ENCODE data around the gene RGL2. TPM values are rescaled to one million over a fixed set of nuclear protein-coding genes. Genes with fewer than 3 reads are reported as not detected.

The RGL2 gene
- total and polyA plus RNA-seq, 10 of the 15 experiments (the other 5 are each of a cell fraction or from before 2014, with no cell fraction given) = 0.84 to 21.2 (median 6.8) TPM

- TF ChIP-seq NFXL1 (IDR thresholded peaks at IDR 0.05; ENCODE audit: borderline replicate concordance) (no peak), CHD4 (IDR thresholded peaks at IDR 0.05) (no peak), NFYA (IDR thresholded peaks at IDR 0.05; ENCODE audit: borderline replicate concordance, low read depth, low read length) (no peak)
- TF ChIP-seq, protein P1, sequence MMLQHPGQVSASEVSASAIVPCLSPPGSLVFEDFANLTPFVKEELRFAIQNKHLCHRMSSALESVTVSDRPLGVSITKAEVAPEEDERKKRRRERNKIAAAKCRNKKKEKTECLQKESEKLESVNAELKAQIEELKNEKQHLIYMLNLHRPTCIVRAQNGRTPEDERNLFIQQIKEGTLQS (IDR thresholded peaks at IDR 0.05; ENCODE audit: borderline replicate concordance, extremely low read depth, low read depth, low read length) = no peak
Measured at GRCh38 chr6:33299237-33299944, 649 bp upstream of the RGL2 start (continued).

DNA sequence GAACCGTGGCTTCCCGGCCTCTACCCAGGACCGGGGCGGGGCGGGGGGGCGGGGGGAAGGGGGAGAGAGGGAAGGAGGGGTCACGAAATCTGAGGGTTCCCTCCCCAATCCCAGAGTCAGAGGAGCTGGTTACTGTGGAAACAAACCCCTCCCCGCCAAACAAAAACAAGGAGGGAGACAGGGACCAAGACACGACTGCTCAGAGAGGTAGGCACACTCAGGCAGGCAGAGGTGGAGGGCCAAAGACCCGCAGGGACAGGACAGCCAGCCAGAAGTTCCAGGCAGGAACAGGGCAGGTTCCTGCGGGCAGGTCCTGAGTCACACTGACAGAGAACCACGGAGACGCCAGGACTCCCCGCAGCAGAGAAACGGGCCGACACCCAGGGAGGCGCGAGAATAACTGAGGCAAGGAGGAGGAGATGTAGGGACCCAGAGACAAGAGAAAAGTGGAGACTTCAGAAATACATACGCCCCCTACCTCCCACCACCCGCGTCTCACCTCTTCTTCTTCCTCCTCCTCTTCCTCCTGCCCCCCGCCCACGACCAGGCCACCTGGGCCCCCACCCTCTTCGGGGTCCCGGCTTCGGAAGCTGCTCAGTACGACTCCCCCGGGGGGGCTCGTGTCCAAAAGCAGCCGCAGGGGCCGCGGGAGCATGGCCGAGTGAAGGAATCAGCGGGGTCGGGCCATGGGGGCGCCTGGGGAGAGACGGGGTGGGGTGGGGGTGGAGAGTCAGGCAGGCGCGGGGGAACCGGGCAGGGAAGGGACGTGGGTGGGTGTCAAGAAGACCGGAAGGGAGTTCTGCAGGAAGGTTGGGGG lies 578 bp downstream of the RGL2 start:
- ChIA-PET SMC1A (ENCODE audit: uncharacterized antibody, unreplicated experiment) (interaction anchor here (0.6 to 2.1 kb wide), 7 partner anchors 9 to 47 kb away, joined by 3 to 13 read pairs (median 7); partner anchors contain the start of genes B3GALT4, PFDN6, TAPBP and WDR46), POLR2A (interaction anchor here (0.6 to 3.4 kb wide), 13 partner anchors 9 to 271 kb away, joined by 3 to 41 read pairs (median 4); partner anchors contain the start of genes B3GALT4, PFDN6, RPS18 and TAPBP), CTCF (interaction anchor here (1.6 to 4.5 kb wide), 4 partner anchors 10 to 49 kb away, joined by 5 to 30 read pairs (median 23); partner anchors contain the start of genes B3GALT4 and TAPBP), RAD21 (ENCODE audit: unreplicated experiment) (interaction anchor here (0.6 to 2.0 kb wide), 12 partner anchors 9 to 210 kb away, joined by 3 to 14 read pairs (median 4); partner anchors contain the start of genes B3GALT4, PFDN6, RPS18 and TAPBP)
- Histone ChIP-seq H3K4me2 (ENCODE audit: control insufficient read depth, insufficient read depth) (peak overlapping the region; percentile 93), H3K27ac (ENCODE audit: control insufficient read depth, insufficient read depth) (peak overlapping the region; percentile 86), H3K9ac (ENCODE audit: control insufficient read depth, insufficient read depth, low read length) (peak overlapping the region; percentile 82), H3K4me1 (ENCODE audit: control insufficient read depth, insufficient read depth, low read length) (peaks cover 11% of the 10 kb centered on the region), H3K36me3 (ENCODE audit: control insufficient read depth in 2 of 2, insufficient read depth in 2 of 2, low read length in 1 of 2) (peaks cover 0 to 10% of the 10 kb centered on the region in 2 experiments), H3K9me3 (replicated peaks; ENCODE audit: control insufficient read depth, insufficient read depth, low read length) (no peaks in the 10 kb centered on the region), H3K4me3 (peak overlapping the region; percentile 100), H3K27me3 (replicated peaks in 1 of 2; ENCODE audit: control insufficient read depth in 2 of 2, insufficient read depth in 2 of 2, low read length in 1 of 2) (no peaks in the 10 kb centered on the region), H4K20me1 (ENCODE audit: control insufficient read depth, insufficient read depth) (no peaks in the 10 kb centered on the region), H3K79me2 (ENCODE audit: control insufficient read depth, insufficient read depth, low read length) (peaks cover 4% of the 10 kb centered on the region; the same call in 1 of the 2 replicates), H2AFZ (ENCODE audit: control insufficient read depth, low read depth, low read length) (peak overlapping the region; percentile 2; the same call in 1 of the 2 replicates)
- intact Hi-C loops (cut with micrococcal nuclease; ENCODE audit: unreplicated experiment) = loop anchor here (1.0 kb wide), 1 partner anchor 9 kb away; the partner anchor contains the start of genes PFDN6 and WDR46
- FAIRE-seq (peak; percentile 69), ATAC-seq (peak; percentile 62), DNase-seq (ENCODE audit: low read depth, low spot score) (no peak)
- no TSS peak for BruUV-seq (replicated peaks)
- WGBS (ENCODE audit: insufficient coverage, insufficient replicate concordance, low lambda C conversion rate, missing lambda C conversion rate) = 0% methylated on average over 20 of the region's 42 CpGs
- in situ Hi-C loops (cut with MboI) = no loop called here
- TF ChIP-seq, protein P2, sequence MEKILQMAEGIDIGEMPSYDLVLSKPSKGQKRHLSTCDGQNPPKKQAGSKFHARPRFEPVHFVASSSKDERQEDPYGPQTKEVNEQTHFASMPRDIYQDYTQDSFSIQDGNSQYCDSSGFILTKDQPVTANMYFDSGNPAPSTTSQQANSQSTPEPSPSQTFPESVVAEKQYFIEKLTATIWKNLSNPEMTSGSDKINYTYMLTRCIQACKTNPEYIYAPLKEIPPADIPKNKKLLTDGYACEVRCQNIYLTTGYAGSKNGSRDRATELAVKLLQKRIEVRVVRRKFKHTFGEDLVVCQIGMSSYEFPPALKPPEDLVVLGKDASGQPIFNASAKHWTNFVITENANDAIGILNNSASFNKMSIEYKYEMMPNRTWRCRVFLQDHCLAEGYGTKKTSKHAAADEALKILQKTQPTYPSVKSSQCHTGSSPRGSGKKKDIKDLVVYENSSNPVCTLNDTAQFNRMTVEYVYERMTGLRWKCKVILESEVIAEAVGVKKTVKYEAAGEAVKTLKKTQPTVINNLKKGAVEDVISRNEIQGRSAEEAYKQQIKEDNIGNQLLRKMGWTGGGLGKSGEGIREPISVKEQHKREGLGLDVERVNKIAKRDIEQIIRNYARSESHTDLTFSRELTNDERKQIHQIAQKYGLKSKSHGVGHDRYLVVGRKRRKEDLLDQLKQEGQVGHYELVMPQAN (conservative IDR thresholded peaks at IDR 0.05) = peak; percentile 93
- TF ChIP-seq ZZZ3 (IDR thresholded peaks at IDR 0.05; ENCODE audit: control insufficient read depth, insufficient read length, low read depth) = no peak
- TF ChIP-seq FOXK2 (IDR thresholded peaks at IDR 0.05) = peak; percentile 34; the same call in 1 of the 2 replicates
- 0 out of 2 replicates have a peak, but pooled peaks have one; percentile 15 for TF ChIP-seq YY1 (IDR thresholded peaks at IDR 0.05; ENCODE audit: low read depth, low read length)
- TF ChIP-seq ZNF207 (IDR thresholded peaks at IDR 0.05; ENCODE audit: borderline replicate concordance) = peak; percentile 31; the same call in 1 of the 2 replicates
- peak; percentile 74; the same call in 1 of the 2 replicates for TF ChIP-seq SIN3A (IDR thresholded peaks at IDR 0.05; ENCODE audit: low read depth, low read length)
- TF ChIP-seq HDGF (IDR thresholded peaks at IDR 0.05) = 0 out of 2 replicates have a peak, but pooled peaks have one; percentile 69
- TF ChIP-seq EGR1 (IDR thresholded peaks at IDR 0.05; ENCODE audit: borderline replicate concordance in 1 of 2, low read depth in 2 of 2, low read length in 2 of 2) = peak in 1 of 2 experiments; percentile 47; a peak in 2 of 3 replicates
- TF ChIP-seq CBX5 (IDR thresholded peaks at IDR 0.05; ENCODE audit: low read depth) = no peak
- no peak for TF ChIP-seq CREB1 (IDR thresholded peaks at IDR 0.05; ENCODE audit: low read depth)
- 0 out of 2 replicates have a peak, but pooled peaks have one; percentile 52 for TF ChIP-seq POLR2A (IDR thresholded peaks at IDR 0.05; ENCODE audit: low read depth, low read length)
- TF ChIP-seq TCF7 (IDR thresholded peaks at IDR 0.05; ENCODE audit: borderline replicate concordance) = no peak
- peak; percentile 17 for TF ChIP-seq SP1 (IDR thresholded peaks at IDR 0.05; ENCODE audit: low read depth, low read length)
- peak; percentile 41; the same call in 1 of the 2 replicates for TF ChIP-seq BACH1 (IDR thresholded peaks at IDR 0.05; ENCODE audit: borderline replicate concordance)
